H9 (cell line): Measurements from ENCODE around the gene MUS81. TPM values are rescaled to one million over a fixed set of nuclear protein-coding genes. Genes with fewer than 3 reads are reported as not detected.

Source experiments
- DNase-seq: peaks from one replicate; pipeline ENCODE4 v3.0.0-alpha.2; 2017
- H2AFZ ChIP-seq: one replicate; pipeline ENCODE4 v1.6.1; 2013; ENCODE audit warnings: mild to moderate bottlenecking, low read length, control low read depth, moderate library complexity
- H2AK5ac ChIP-seq: 2 replicates; pipeline ENCODE4 v1.6.1; 2013; ENCODE audit warnings: low read length, control low read depth, mixed read lengths; ENCODE audit not compliant: insufficient read length
- H2BK120ac ChIP-seq: one replicate; pipeline ENCODE4 v1.6.1; 2013; ENCODE audit warnings: low read depth, mild to moderate bottlenecking, low read length, control low read depth, inconsistent platforms; ENCODE audit not compliant: poor library complexity, severe bottlenecking
- H2BK12ac ChIP-seq: 2 replicates; pipeline ENCODE4 v1.6.1; 2013; ENCODE audit warnings: low read length, control low read depth, mixed read lengths, low read depth; ENCODE audit not compliant: insufficient read length
- H2BK15ac ChIP-seq: 2 replicates; pipeline ENCODE4 v1.6.1; 2013; ENCODE audit warnings: low read depth, low read length, control low read depth
- H2BK20ac ChIP-seq: one replicate; pipeline ENCODE4 v1.6.1; 2013; ENCODE audit warnings: low read depth, mild to moderate bottlenecking, low read length, control low read depth, inconsistent platforms; ENCODE audit not compliant: poor library complexity, severe bottlenecking
- H2BK5ac ChIP-seq: 2 replicates; pipeline ENCODE4 v1.6.1; 2013; ENCODE audit warnings: low read length, control low read depth, mixed read lengths; ENCODE audit not compliant: insufficient read length
- H3K14ac ChIP-seq: 2 replicates; pipeline ENCODE4 v1.6.1; 2013; ENCODE audit warnings: low read length, control low read depth; ENCODE audit not compliant: insufficient read depth
- H3K18ac ChIP-seq: 2 replicates; pipeline ENCODE4 v1.6.1; 2013; ENCODE audit warnings: low read depth, mild to moderate bottlenecking, mixed read lengths, low read length, control low read depth; ENCODE audit not compliant: insufficient read length
- H3K23ac ChIP-seq: 2 replicates; pipeline ENCODE4 v1.6.1; 2013; ENCODE audit warnings: low read length, control low read depth, mixed read lengths, low read depth; ENCODE audit not compliant: insufficient read length
- H3K23me2 ChIP-seq: 2 replicates; pipeline ENCODE4 v1.6.1; 2013; ENCODE audit warnings: low read depth, mild to moderate bottlenecking, mixed read lengths, low read length, control low read depth; ENCODE audit not compliant: insufficient read length, poor library complexity, severe bottlenecking
- H3K27ac ChIP-seq: 2 replicates; pipeline ENCODE4 v1.5.1; 2013; ENCODE audit warnings: low read length, control low read depth, mixed read lengths, low read depth; ENCODE audit not compliant: insufficient read length
- H3K27me3 ChIP-seq: 2 replicates; pipeline ENCODE4 v1.6.1; 2013; ENCODE audit warnings: low read length, control low read depth, inconsistent platforms; ENCODE audit not compliant: insufficient read depth
- H3K4ac ChIP-seq: 2 replicates; pipeline ENCODE4 v1.6.1; 2013; ENCODE audit warnings: low read depth, mild to moderate bottlenecking, control low read depth, inconsistent platforms, low read length, moderate library complexity
- H3K4me1 ChIP-seq: 2 replicates; pipeline ENCODE4 v1.6.1; 2013; ENCODE audit warnings: low read length, control low read depth, inconsistent platforms; ENCODE audit not compliant: insufficient read depth
- H3K4me2 ChIP-seq: 2 replicates; pipeline ENCODE4 v1.6.1; 2013; ENCODE audit warnings: low read length, control low read depth, mixed read lengths; ENCODE audit not compliant: insufficient read length, insufficient read depth
- H3K56ac ChIP-seq: 2 replicates; pipeline ENCODE4 v1.6.1; 2013; ENCODE audit warnings: low read depth, mild to moderate bottlenecking, mixed read lengths, low read length, control low read depth; ENCODE audit not compliant: insufficient read length
- H3K79me1 ChIP-seq: 2 replicates; pipeline ENCODE4 v1.6.1; 2013; ENCODE audit warnings: low read depth, mild to moderate bottlenecking, moderate library complexity, low read length, control low read depth, inconsistent platforms; ENCODE audit not compliant: insufficient read depth, poor library complexity, severe bottlenecking
- H3K79me2 ChIP-seq: 2 replicates; pipeline ENCODE4 v1.6.1; 2013; ENCODE audit warnings: low read length, control low read depth, inconsistent platforms; ENCODE audit not compliant: insufficient read depth
- H3K9ac ChIP-seq: 2 replicates; pipeline ENCODE4 v1.6.1; 2013; ENCODE audit warnings: low read length, control low read depth, mixed read lengths; ENCODE audit not compliant: insufficient read length; ENCODE audit errors: extremely low read depth
- H3K9me3 ChIP-seq: one replicate; pipeline ENCODE4 v1.6.1; 2013; ENCODE audit warnings: low read depth, low read length, inconsistent platforms; ENCODE audit not compliant: control insufficient read depth
- H3T11ph ChIP-seq: one replicate; pipeline ENCODE4 v1.6.1; 2013; ENCODE audit warnings: mild to moderate bottlenecking, low read length, control low read depth, inconsistent platforms
- H4K20me1 ChIP-seq: one replicate; pipeline ENCODE4 v1.6.1; 2013; ENCODE audit not compliant: control insufficient read depth, insufficient read length, insufficient read depth
- H4K5ac ChIP-seq: 2 replicates; pipeline ENCODE4 v1.6.1; 2013; ENCODE audit warnings: low read depth, mild to moderate bottlenecking, mixed read lengths, low read length, control low read depth; ENCODE audit not compliant: insufficient read length
- H4K8ac ChIP-seq: replicated peaks from 2 replicates; pipeline ENCODE4 v1.6.1; 2013; ENCODE audit warnings: low read length, control low read depth, mixed read lengths, low read depth; ENCODE audit not compliant: insufficient read length
- H4K91ac ChIP-seq: 2 replicates; pipeline ENCODE4 v1.6.1; 2013; ENCODE audit warnings: low read depth, mild to moderate bottlenecking, moderate library complexity, mixed read lengths, low read length, control low read depth; ENCODE audit not compliant: insufficient read length
- H3K27ac Mint-ChIP-seq, 3 experiments: 2 replicates in 2 of 3; 3 replicates in 1 of 3; pipeline ENCODE4 v1.8.0; 2020 to 2021; ENCODE audit warnings: mixed read lengths in 3 of 3, mild to moderate bottlenecking in 1 of 3, moderate library complexity in 1 of 3
- H3K27me3 Mint-ChIP-seq: 2 replicates; pipeline ENCODE4 v1.8.0; 2021; ENCODE audit warnings: low read depth, mild to moderate bottlenecking, moderate library complexity, mixed read lengths
- H3K36me3 Mint-ChIP-seq, 3 experiments: 2 replicates in 2 of 3; 3 replicates in 1 of 3; pipeline ENCODE4 v1.8.0; 2020 to 2021; ENCODE audit warnings: low read depth in 3 of 3, mixed read lengths in 3 of 3; ENCODE audit not compliant: insufficient read depth in 1 of 3
- H3K4me1 Mint-ChIP-seq, 2 experiments: 2 replicates each; pipeline ENCODE4 v1.8.0; 2020; ENCODE audit warnings: mixed read lengths in 2 of 2
- H3K4me3 Mint-ChIP-seq, 2 experiments: 2 replicates in 1 of 2; 3 replicates in 1 of 2; pipeline ENCODE4 v1.8.0; 2020 to 2021; ENCODE audit warnings: mild to moderate bottlenecking in 2 of 2, mixed read lengths in 2 of 2, moderate library complexity in 1 of 2
- H3K9me3 Mint-ChIP-seq, 2 experiments: 2 replicates in 1 of 2; 3 replicates in 1 of 2; pipeline ENCODE4 v1.8.0; 2020; ENCODE audit warnings: mild to moderate bottlenecking in 2 of 2, mixed read lengths in 2 of 2, moderate library complexity in 1 of 2
- whole genome bisulfite sequencing: extraction: QIAGEN DNeasy Blood & Tissue Kit; methylation state at CpG from one replicate; pipeline ENCODE4 v1.1.7; 2013; ENCODE audit warnings: missing lambda C conversion rate, low lambda C conversion rate, mixed read lengths; ENCODE audit not compliant: insufficient read length; ENCODE audit errors: extremely low coverage; 5-methylcytosine and 5-hydroxymethylcytosine counted together
- total RNA-seq: library from RNA; stranded (reverse); gene quantifications from 2 replicates; pipeline ENCODE4 v1.2.1, GENCODE V29; 2021
- TF ChIP-seq, protein P1 (sequence below): fragments of 200-600 bp; sonication (generic); conservative IDR thresholded peaks from 3 replicates; pipeline ENCODE4 v1.8.0; 2021; ENCODE audit warnings: antibody characterized with exemption, mild to moderate bottlenecking

Gene MUS81
- total RNA-seq, 1 experiment from 2014 or later: 49.2 TPM

GRCh38 chr11:65873318-65874156 lies 13.3 kb downstream of the MUS81 start:
- Mint-ChIP-seq H3K27me3 (peaks cover 20% of the 10 kb centered on the region), H3K4me1 (peaks cover 7 to 8% of the 10 kb centered on the region in 2 experiments), H3K4me3 (peak overlapping the region; percentile 76 to 90), H3K36me3 (no peaks in the 10 kb centered on the region), H3K9me3 (no peaks in the 10 kb centered on the region; a peak in 2 of 5 replicates), H3K27ac (no peak overlapping the region)
- Histone ChIP-seq H4K20me1 (no peaks in the 10 kb centered on the region), H3K18ac (peak overlapping the region; percentile 36), H4K91ac (no peak overlapping the region), H2BK15ac (no peak overlapping the region), H2BK20ac (no peak overlapping the region), H3K56ac (no peak overlapping the region), H3K14ac (no peak overlapping the region), H3K4ac (no peak overlapping the region), H3K79me2 (no peaks in the 10 kb centered on the region), H3K9me3 (no peaks in the 10 kb centered on the region), H3K27ac (no peak overlapping the region), H2BK5ac (no peak overlapping the region), H2BK12ac (no peak overlapping the region), H4K8ac (no peak overlapping the region), H2BK120ac (no peak overlapping the region), H3K23ac (no peak overlapping the region), H3K4me2 (peak overlapping the region; percentile 91), H4K5ac (no peak overlapping the region), H3K27me3 (peaks cover 3% of the 10 kb centered on the region; the same call in 1 of the 2 replicates), H3K79me1 (no peaks in the 10 kb centered on the region), H3K4me1 (no peaks in the 10 kb centered on the region), H2AFZ (no peak overlapping the region), H3T11ph (no peak overlapping the region), H2AK5ac (no peak overlapping the region), H3K23me2 (peaks cover 8% of the 10 kb centered on the region), H3K9ac (no peak overlapping the region)
- no CpG with 5 or more reads among the region's 54 CpGs for WGBS
- peak; percentile 96 for DNase-seq
- TF ChIP-seq, protein P1, sequence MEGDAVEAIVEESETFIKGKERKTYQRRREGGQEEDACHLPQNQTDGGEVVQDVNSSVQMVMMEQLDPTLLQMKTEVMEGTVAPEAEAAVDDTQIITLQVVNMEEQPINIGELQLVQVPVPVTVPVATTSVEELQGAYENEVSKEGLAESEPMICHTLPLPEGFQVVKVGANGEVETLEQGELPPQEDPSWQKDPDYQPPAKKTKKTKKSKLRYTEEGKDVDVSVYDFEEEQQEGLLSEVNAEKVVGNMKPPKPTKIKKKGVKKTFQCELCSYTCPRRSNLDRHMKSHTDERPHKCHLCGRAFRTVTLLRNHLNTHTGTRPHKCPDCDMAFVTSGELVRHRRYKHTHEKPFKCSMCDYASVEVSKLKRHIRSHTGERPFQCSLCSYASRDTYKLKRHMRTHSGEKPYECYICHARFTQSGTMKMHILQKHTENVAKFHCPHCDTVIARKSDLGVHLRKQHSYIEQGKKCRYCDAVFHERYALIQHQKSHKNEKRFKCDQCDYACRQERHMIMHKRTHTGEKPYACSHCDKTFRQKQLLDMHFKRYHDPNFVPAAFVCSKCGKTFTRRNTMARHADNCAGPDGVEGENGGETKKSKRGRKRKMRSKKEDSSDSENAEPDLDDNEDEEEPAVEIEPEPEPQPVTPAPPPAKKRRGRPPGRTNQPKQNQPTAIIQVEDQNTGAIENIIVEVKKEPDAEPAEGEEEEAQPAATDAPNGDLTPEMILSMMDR: no peak
